DOHH2 (cell line): Measurements from ENCODE around the gene DIS3L2.

Source experiments
- CTCF ChIP-seq: fragments of 200-600 bp; sonication (generic); IDR thresholded peaks from one replicate; pipeline ENCODE4 v1.5.1; 2014; ENCODE audit warnings: antibody characterized with exemption, mild to moderate bottlenecking, low read depth, low read length; ENCODE audit not compliant: poor library complexity, severe bottlenecking
- EZH2phosphoT487 ChIP-seq: fragments of 200-600 bp; sonication (generic); IDR thresholded peaks from 2 replicates; pipeline ENCODE4 v1.6.1; 2017; ENCODE audit warnings: borderline replicate concordance, mild to moderate bottlenecking, antibody characterized with exemption, low read length, moderate library complexity, mixed read lengths

GRCh38 chr2:231936491-231936890 lies 25.0 kb upstream of the DIS3L2 start:
- TF ChIP-seq CTCF, result no peak
- TF ChIP-seq EZH2phosphoT487, result no peak
